GM12801 (cell line): ENCODE results near the gene USP7.

Experiments
- CTCF ChIP-seq: IDR thresholded peaks from one replicate; pipeline ENCODE4 v1.5.1; 2011; ENCODE audit warnings: control low read depth; ENCODE audit not compliant: insufficient read length; ENCODE audit errors: extremely low read depth

Gene USP7

GRCh38 chr16:8869212-8869987 lies 94.3 kb downstream of the USP7 start:
- TF ChIP-seq CTCF, result no peak

DNA sequence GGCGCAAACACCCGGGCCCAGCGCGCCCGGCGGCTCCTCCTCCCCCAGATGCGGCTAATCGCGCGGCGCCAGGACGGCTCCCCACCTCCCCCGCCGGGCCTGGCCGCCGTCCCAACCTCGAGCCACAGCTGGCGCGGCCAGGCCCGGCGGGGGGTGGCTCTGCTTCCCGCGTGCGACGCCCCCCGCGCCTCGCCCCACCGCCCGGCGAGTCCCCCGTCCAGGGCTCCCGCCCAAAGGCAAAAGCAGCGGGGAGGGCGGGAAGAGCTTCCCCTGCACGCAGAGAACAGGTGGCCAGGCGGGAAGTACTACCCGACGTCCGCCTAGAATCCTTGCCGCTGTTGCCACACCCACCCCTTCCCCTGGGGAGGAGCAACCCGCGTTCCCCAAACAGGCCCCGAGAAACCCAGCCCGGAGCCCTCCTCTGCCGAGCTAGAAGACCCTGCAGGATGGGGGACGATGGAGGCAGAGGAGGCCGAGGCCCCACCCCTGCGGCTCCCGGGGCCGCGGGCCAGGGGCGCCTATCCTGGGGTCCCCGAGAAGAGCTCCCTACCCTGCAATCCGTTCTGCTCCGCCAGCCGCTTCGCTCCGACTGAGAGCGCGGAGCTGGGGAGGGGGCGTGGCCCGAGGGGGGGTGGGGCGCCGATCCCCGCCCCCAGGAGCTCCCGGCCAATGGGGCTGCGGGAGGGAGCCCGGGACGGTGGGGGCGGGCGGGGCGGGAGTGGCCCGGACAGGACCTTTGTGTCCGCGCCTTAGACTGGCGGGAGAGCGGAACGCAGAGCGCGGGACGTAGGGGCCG lies 95.1 kb downstream of the USP7 start, which contains the start of gene CARHSP1:
Gene CARHSP1, minus strand, starts transcription at position 591 of the 796 bp plus-strand sequence. CDS start 9,678 bp downstream, outside the sequence.
- TF ChIP-seq CTCF, result no peak

DNA sequence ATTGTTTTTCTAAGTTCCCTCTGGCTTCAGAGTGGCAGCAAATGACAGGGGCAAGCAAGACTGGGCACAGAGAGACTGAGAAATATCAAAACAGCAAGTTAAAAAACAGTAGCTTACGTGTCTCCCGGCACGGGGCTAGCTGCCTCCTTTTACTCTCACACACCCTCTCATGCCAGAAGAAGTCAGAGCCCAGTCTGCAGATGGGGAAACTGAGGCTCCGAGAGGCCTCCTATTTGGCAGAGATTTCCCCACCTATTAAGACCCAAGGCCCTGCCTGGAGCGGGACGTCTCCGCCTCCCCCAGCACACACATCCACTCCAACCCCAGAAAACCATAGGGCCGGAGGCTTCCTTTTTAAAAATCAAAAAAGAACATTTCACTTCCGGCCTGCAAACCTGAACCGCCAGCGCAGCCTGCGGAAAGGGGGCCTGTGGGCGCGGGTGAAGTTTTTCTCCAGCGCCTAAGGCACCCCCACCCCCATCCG lies 95.7 kb downstream of the USP7 start:
- no peak for TF ChIP-seq CTCF

GRCh38 chr16:8867216-8867931 lies 96.3 kb downstream of the USP7 start:
- TF ChIP-seq CTCF, result no peak

DNA sequence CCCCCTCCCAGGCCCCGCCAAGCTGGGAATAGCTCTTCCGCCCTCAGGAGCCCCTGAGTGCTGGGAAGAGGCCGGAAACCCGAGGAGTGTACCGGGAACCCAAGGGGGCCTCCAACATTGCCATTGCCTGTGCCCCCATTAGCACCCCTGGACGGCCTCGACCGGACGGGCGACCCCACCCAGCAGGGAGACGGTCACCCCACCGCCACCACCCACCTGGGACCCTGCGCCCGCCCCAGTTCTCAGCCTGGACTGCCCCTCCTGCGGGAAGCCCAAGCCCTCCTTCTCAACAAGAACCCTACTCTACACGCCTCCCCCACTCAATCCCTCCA lies 96.9 kb downstream of the USP7 start:
- TF ChIP-seq CTCF, result no peak

- TF ChIP-seq CTCF, result no peak
These were observed 97.4 kb downstream of the USP7 start for GRCh38 chr16:8866118-8866883.
